ENCODE results near the gene TRAPPC14. TPM values are rescaled to one million over a fixed set of nuclear protein-coding genes. Genes with fewer than 3 reads are reported as not detected.

The TRAPPC14 gene
- total and polyA plus RNA-seq, 2 of the 8 experiments (the other 6 are each of a cell fraction or from before 2014, with no cell fraction given) = 11.9 to 22.1 TPM

DNA sequence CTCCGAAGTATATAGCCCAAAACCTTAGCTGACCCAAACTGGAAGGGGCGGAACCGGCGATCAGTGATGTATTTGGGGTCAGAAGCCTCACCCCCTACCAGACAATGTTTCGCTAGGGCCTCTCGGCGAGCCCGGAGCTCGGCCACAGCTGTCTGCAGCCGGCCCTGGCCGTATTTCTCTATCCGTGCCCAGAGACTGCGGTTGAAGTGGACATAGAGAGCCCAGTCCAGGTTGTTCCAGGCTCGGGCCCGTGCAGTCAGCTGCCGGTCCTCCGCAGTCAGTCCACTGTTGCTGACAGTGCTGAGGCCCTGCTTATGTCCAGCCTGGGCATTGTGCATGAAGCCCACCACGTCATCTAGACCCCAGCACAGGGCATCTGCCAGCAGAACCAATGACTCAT lies 1.5 kb upstream of the TRAPPC14 start:
- Histone ChIP-seq H2BK120ac (replicated peaks; ENCODE audit: low read depth, low read length) (no peak overlapping the region), H2BK5ac (ENCODE audit: low read depth, low read length) (no peak overlapping the region), H4K91ac (replicated peaks; ENCODE audit: insufficient read length, low read length) (no peak overlapping the region), H4K20me1 (replicated peaks in 1 of 2; ENCODE audit: control insufficient read depth in 1 of 2, insufficient read depth in 2 of 2, low read length in 2 of 2) (peaks cover 8 to 23% of the 10 kb centered on the region in 2 experiments), H3K4ac (replicated peaks; ENCODE audit: insufficient read length, low read depth, low read length) (no peak overlapping the region), H3K79me1 (ENCODE audit: low read depth, low read length) (no peaks in the 10 kb centered on the region; the same call in 1 of the 2 replicates), H3K27me3 (replicated peaks in 1 of 4; ENCODE audit: control insufficient read depth in 3 of 4, extremely low read depth in 1 of 4, insufficient read depth in 3 of 4, low read length in 3 of 4) (no peaks in the 10 kb centered on the region), H3K36me3 (ENCODE audit: control insufficient read depth in 2 of 4, insufficient read depth in 4 of 4, low read length in 3 of 4) (peaks cover 6 to 20% (median 14%) of the 10 kb centered on the region in 4 experiments), H3K18ac (ENCODE audit: extremely low read depth, low read length) (no peak overlapping the region), H3K4me3 (ENCODE audit: extremely low read depth in 1 of 4, insufficient read depth in 2 of 4, low read depth in 3 of 4, low read length in 4 of 4) (no peak overlapping the region), H3K4me2 (ENCODE audit: insufficient read depth in 1 of 2, low read depth in 2 of 2, low read length in 2 of 2) (no peak overlapping the region), H3K56ac (replicated peaks; ENCODE audit: insufficient read length, low read depth, low read length) (no peak overlapping the region), H3K4me1 (replicated peaks in 1 of 4; ENCODE audit: control insufficient read depth in 3 of 4, insufficient read depth in 4 of 4, low read length in 3 of 4) (peaks cover 0 to 15% (median 9%) of the 10 kb centered on the region in 4 experiments; a peak in 5 of 7 replicates), H3K9ac (replicated peaks in 1 of 4; ENCODE audit: extremely low read depth in 1 of 4, low read depth in 3 of 4, low read length in 3 of 4) (no peak overlapping the region), H3K14ac (ENCODE audit: insufficient read length) (no peak overlapping the region), H2AK5ac (ENCODE audit: low read depth, low read length) (no peak overlapping the region), H3K23me2 (ENCODE audit: low read depth, low read length) (peaks cover 6% of the 10 kb centered on the region), H2BK20ac (ENCODE audit: low read length) (no peak overlapping the region), H2BK15ac (ENCODE audit: low read length) (no peak overlapping the region), H3K23ac (ENCODE audit: insufficient read length) (no peak overlapping the region), H2BK12ac (ENCODE audit: low read depth, low read length) (no peak overlapping the region), H3K27ac (ENCODE audit: low read depth, low read length) (no peak overlapping the region; the same call in 1 of the 2 replicates), H4K5ac (ENCODE audit: insufficient read length, low read depth, low read length) (no peak overlapping the region), H2AFZ (ENCODE audit: low read length) (no peak overlapping the region), H4K8ac (ENCODE audit: extremely low read depth, insufficient read depth, low read length) (no peak overlapping the region), H3K9me3 (ENCODE audit: insufficient read depth in 2 of 2, low read depth in 1 of 2, low read length in 1 of 2) (no peaks in the 10 kb centered on the region), H3K79me2 (ENCODE audit: control insufficient read depth in 1 of 2, insufficient read depth in 2 of 2, low read length in 2 of 2) (no peaks in the 10 kb centered on the region)
- FAIRE-seq (no peak), DNase-seq (ENCODE audit: low read depth in 1 of 2, low spot score in 2 of 2) (no peak)
- CTCF ChIA-PET (ENCODE audit: partially characterized antibody) = interaction anchor here (0.9 to 7.9 kb wide), 7 partner anchors 11 to 57 kb away, joined by 3 to 83 read pairs (median 3); partner anchors contain the start of gene LAMTOR4
- 96% methylated on average over 18 of the region's 18 CpGs; no CpG with 5 or more reads in 1 of the 2 experiments for WGBS, 2 experiments (ENCODE audit: extremely low coverage in 1 of 2, insufficient coverage in 1 of 2, insufficient read length in 1 of 2, insufficient replicate concordance in 2 of 2, low coverage in 1 of 2, low lambda C conversion rate in 2 of 2, missing lambda C conversion rate in 1 of 2)
- POLR2A ChIA-PET (ENCODE audit: partially characterized antibody) = interaction anchor here (0.6 to 9.9 kb wide), 10 partner anchors 8 to 346 kb away, joined by 3 to 145 read pairs (median 3); partner anchors contain the start of genes AP4M1, GAL3ST4, LAMTOR4 and MBLAC1
- TF ChIP-seq SIRT6 (IDR thresholded peaks at IDR 0.05; ENCODE audit: low read length) = no peak
- TF ChIP-seq TAF1 (IDR thresholded peaks at IDR 0.05; ENCODE audit: low read depth, low read length) = no peak
- TF ChIP-seq PHF8 (conservative IDR thresholded peaks at IDR 0.05; ENCODE audit: low read depth, low read length) = no peak
- TF ChIP-seq CBX5 (IDR thresholded peaks at IDR 0.05; ENCODE audit: low read depth, low read length) = no peak
- TF ChIP-seq HDAC2 (IDR thresholded peaks at IDR 0.05; ENCODE audit: borderline replicate concordance in 1 of 2, low read depth in 2 of 2, low read length in 2 of 2) = no peak
- no peak for TF ChIP-seq RXRA (IDR thresholded peaks at IDR 0.05; ENCODE audit: insufficient read depth, low read depth, low read length)
- TF ChIP-seq, protein P1, sequence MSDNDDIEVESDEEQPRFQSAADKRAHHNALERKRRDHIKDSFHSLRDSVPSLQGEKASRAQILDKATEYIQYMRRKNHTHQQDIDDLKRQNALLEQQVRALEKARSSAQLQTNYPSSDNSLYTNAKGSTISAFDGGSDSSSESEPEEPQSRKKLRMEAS (IDR thresholded peaks at IDR 0.05) = no peak
- no peak for TF ChIP-seq SP2 (IDR thresholded peaks at IDR 0.05; ENCODE audit: low read length)
- TF ChIP-seq TEAD4 (IDR thresholded peaks at IDR 0.05; ENCODE audit: low read depth, low read length) = no peak
- no peak for TF ChIP-seq EP300 (IDR thresholded peaks at IDR 0.05; ENCODE audit: borderline replicate concordance in 1 of 2, low read depth in 2 of 2, low read length in 2 of 2)

Data from H1 (cell line).